Keratinocyte (primary cell): ENCODE results near the gene CD47. TPM values are rescaled to one million over a fixed set of nuclear protein-coding genes. Genes with fewer than 3 reads are reported as not detected.

Experiments used
- DNase-seq: peaks from one replicate; pipeline ENCODE4 v3.0.0-alpha.2; 2011; ENCODE audit warnings: low read depth, missing footprints, low spot score
- FAIRE-seq: peaks from 2 replicates; lab custom pipeline; 2011; peaks lifted over from hg19 to GRCh38; lab: Jason Lieb, UNC
- H2AFZ ChIP-seq: 2 replicates; pipeline ENCODE4 v1.6.0; 2012; ENCODE audit warnings: low read length, control low read depth, inconsistent platforms; ENCODE audit not compliant: control insufficient read depth
- H3K27ac ChIP-seq: 2 replicates; pipeline ENCODE4 v1.5.1; 2011; ENCODE audit warnings: low read length; ENCODE audit not compliant: control insufficient read depth, insufficient read depth
- H3K27me3 ChIP-seq: 3 replicates; pipeline ENCODE4 v1.6.0; 2011; ENCODE audit warnings: low read length; ENCODE audit not compliant: control insufficient read depth, insufficient read depth; ENCODE audit errors: extremely low read depth
- H3K36me3 ChIP-seq, 2 experiments: 2 replicates in 1 of 2; 3 replicates in 1 of 2; pipeline ENCODE4 v1.5.1; 2011; ENCODE audit warnings: low read length in 2 of 2, mild to moderate bottlenecking in 1 of 2; ENCODE audit not compliant: control insufficient read depth in 2 of 2, insufficient read depth in 2 of 2; ENCODE audit errors: extremely low read depth in 1 of 2
- H3K4me1 ChIP-seq: 3 replicates; pipeline ENCODE4 v1.5.1; 2011; ENCODE audit warnings: low read length; ENCODE audit not compliant: control insufficient read depth, insufficient read depth; ENCODE audit errors: extremely low read depth
- H3K4me2 ChIP-seq: 3 replicates; pipeline ENCODE4 v1.6.0; 2011; ENCODE audit warnings: low read depth, low read length; ENCODE audit not compliant: control insufficient read depth, insufficient read depth; ENCODE audit errors: extremely low read depth
- H3K4me3 ChIP-seq, 3 experiments: fragments of 200-600 bp in 1 of 3; sonication (generic) in 1 of 3; 2 replicates in 2 of 3; 3 replicates in 1 of 3; pipeline ENCODE4 v1.5.1; 2011 to 2016; ENCODE audit warnings: low read length in 3 of 3, mild to moderate bottlenecking in 3 of 3, control low read depth in 2 of 3, inconsistent platforms in 1 of 3, low read depth in 1 of 3, mixed read lengths in 1 of 3, mixed run types in 1 of 3, moderate library complexity in 1 of 3; ENCODE audit not compliant: control insufficient read depth in 2 of 3, insufficient read depth in 2 of 3; ENCODE audit errors: extremely low read depth in 1 of 3
- H3K79me2 ChIP-seq: 2 replicates; pipeline ENCODE4 v1.6.0; 2012; ENCODE audit warnings: low read length; ENCODE audit not compliant: control insufficient read depth, insufficient read depth
- H3K9ac ChIP-seq: 3 replicates; pipeline ENCODE4 v1.6.0; 2011; ENCODE audit warnings: low read length; ENCODE audit not compliant: control insufficient read depth, insufficient read depth; ENCODE audit errors: extremely low read depth
- H3K9me1 ChIP-seq: 3 replicates; pipeline ENCODE4 v1.6.0; 2011; ENCODE audit warnings: low read length; ENCODE audit not compliant: control insufficient read depth, insufficient read depth; ENCODE audit errors: extremely low read depth
- H3K9me3 ChIP-seq: 2 replicates; pipeline ENCODE4 v1.5.1; 2012; ENCODE audit warnings: low read depth, low read length; ENCODE audit not compliant: control insufficient read depth
- H4K20me1 ChIP-seq: 3 replicates; pipeline ENCODE4 v1.6.0; 2011; ENCODE audit warnings: low read length; ENCODE audit not compliant: control insufficient read depth, insufficient read depth; ENCODE audit errors: extremely low read depth
- EZH2 ChIP-seq: IDR thresholded peaks from one replicate; pipeline ENCODE4 v1.6.1; 2012; ENCODE audit warnings: inconsistent platforms, mild to moderate bottlenecking, low read length, moderate library complexity
- dilution Hi-C: fragments of 300-500 bp; cut with MboI; formaldehyde crosslinking; loops from one replicate; pipeline ENCODE4 v1.7.0; 2020; ENCODE audit warnings: low sequenced_read_pairs; ENCODE audit not compliant: extremely low pct_ligation_motif_present
- polyA plus RNA-seq, 5 experiments: library from polyadenylated mRNA; depleted of rRNA in 3 of 5; stranded (reverse) in 3 of 5; stranded (forward) in 1 of 5; unstranded in 1 of 5; fragments of >200 nt; gene quantifications; 1 replicate in 1 of 5; 2 replicates in 3 of 5; 3 replicates in 1 of 5; pipeline versions ENCODE4 v1.2.1 to v1.2.3, GENCODE V29; 2011 to 2012; ENCODE audit warnings: missing spikeins in 2 of 5, low read depth in 1 of 5, low replicate concordance in 1 of 5
- TF ChIP-seq, protein P1 (sequence below), 3 experiments: IDR thresholded peaks in 1 of 3; conservative IDR thresholded peaks in 1 of 3; optimal IDR thresholded peaks in 1 of 3; 2 replicates in 2 of 3; 3 replicates in 1 of 3; pipeline versions ENCODE3 to v1.5.1; 2011; ENCODE audit warnings: low read length in 3 of 3, mild to moderate bottlenecking in 3 of 3, moderate library complexity in 2 of 3, control low read depth in 1 of 3, inconsistent platforms in 1 of 3; ENCODE audit not compliant: insufficient read depth in 2 of 3; ENCODE audit errors: extremely low read depth in 1 of 3

The CD47 gene
- polyA plus RNA-seq, 1 donor (not counting 4 experiments of a cell fraction or from before 2014, with no cell fraction given) = 96.5 TPM

DNA sequence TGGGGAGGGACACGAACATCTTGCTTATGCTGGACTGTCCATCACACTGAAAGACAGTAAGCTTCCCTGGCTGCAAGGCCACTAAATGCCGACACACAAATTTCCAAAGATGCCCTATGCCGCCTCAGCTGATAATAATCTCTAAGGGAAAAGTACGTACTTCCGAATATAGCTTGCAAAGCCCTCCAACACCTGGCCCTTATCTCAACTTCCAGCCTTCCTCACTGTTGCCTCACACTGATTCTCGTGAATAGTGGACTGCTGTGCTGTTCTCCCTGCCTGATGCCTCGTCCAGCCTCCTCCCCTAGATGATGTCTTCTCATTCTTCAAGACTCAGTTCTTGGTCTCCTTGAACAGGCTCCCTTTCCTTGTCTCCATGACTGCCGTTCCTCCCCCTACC, 72.3 kb downstream of the CD47 start:
- Histone ChIP-seq H3K79me2 (no peaks in the 10 kb centered on the region), H3K4me3 (no peak overlapping the region), H3K9me1 (no peaks in the 10 kb centered on the region), H3K36me3 (no peaks in the 10 kb centered on the region), H4K20me1 (no peaks in the 10 kb centered on the region), H3K27me3 (no peaks in the 10 kb centered on the region), H3K4me1 (no peaks in the 10 kb centered on the region), H3K27ac (no peak overlapping the region), H3K9ac (no peak overlapping the region), H3K4me2 (no peak overlapping the region), H3K9me3 (no peaks in the 10 kb centered on the region), H2AFZ (no peak overlapping the region)
- no peak for TF ChIP-seq EZH2
- TF ChIP-seq, protein P1, sequence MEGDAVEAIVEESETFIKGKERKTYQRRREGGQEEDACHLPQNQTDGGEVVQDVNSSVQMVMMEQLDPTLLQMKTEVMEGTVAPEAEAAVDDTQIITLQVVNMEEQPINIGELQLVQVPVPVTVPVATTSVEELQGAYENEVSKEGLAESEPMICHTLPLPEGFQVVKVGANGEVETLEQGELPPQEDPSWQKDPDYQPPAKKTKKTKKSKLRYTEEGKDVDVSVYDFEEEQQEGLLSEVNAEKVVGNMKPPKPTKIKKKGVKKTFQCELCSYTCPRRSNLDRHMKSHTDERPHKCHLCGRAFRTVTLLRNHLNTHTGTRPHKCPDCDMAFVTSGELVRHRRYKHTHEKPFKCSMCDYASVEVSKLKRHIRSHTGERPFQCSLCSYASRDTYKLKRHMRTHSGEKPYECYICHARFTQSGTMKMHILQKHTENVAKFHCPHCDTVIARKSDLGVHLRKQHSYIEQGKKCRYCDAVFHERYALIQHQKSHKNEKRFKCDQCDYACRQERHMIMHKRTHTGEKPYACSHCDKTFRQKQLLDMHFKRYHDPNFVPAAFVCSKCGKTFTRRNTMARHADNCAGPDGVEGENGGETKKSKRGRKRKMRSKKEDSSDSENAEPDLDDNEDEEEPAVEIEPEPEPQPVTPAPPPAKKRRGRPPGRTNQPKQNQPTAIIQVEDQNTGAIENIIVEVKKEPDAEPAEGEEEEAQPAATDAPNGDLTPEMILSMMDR (optimal IDR thresholded peaks at IDR 0.05 in 1 of 3, IDR thresholded peaks at IDR 0.05 in 1 of 3, conservative IDR thresholded peaks at IDR 0.05 in 1 of 3; ENCODE audit: extremely low read depth in 1 of 3, insufficient read depth in 2 of 3, low read length in 3 of 3) = no peak
- dilution Hi-C loops = no loop called here
- DNase-seq (no peak), FAIRE-seq (no peak)

- H3K9me3 ChIP-seq = no peaks in the 10 kb centered on the region
- H3K27ac ChIP-seq = no peak overlapping the region
- H3K79me2 ChIP-seq = no peaks in the 10 kb centered on the region
- TF ChIP-seq, protein P1 (optimal IDR thresholded peaks at IDR 0.05 in 1 of 3, IDR thresholded peaks at IDR 0.05 in 1 of 3, conservative IDR thresholded peaks at IDR 0.05 in 1 of 3; ENCODE audit: extremely low read depth in 1 of 3, insufficient read depth in 2 of 3, low read length in 3 of 3) = no peak
- TF ChIP-seq EZH2 = no peak
- H3K9me1 ChIP-seq = no peaks in the 10 kb centered on the region
- no peak for FAIRE-seq
- H3K4me3 ChIP-seq = no peak overlapping the region
- DNase-seq = no peak
- H3K4me2 ChIP-seq = no peak overlapping the region
- dilution Hi-C loops = no loop called here
- H4K20me1 ChIP-seq = no peaks in the 10 kb centered on the region
- H3K9ac ChIP-seq = no peak overlapping the region
- no peak overlapping the region for H2AFZ ChIP-seq
- H3K36me3 ChIP-seq = no peaks in the 10 kb centered on the region
- H3K4me1 ChIP-seq = no peaks in the 10 kb centered on the region
- H3K27me3 ChIP-seq = no peaks in the 10 kb centered on the region
Observed at GRCh38 chr3:108017587-108017986, 73.2 kb downstream of the CD47 start.
